Cardiac fibroblast (primary cell): ENCODE results near the gene RNFT1.
"Not testable (repeated sequence)": the region's sequence is repeated elsewhere in the genome, so short reads cannot be mapped to it uniquely, and the experiment has no call there.

Experiments
- DNase-seq, 2 donors: peaks; one replicate each; pipeline versions ENCODE4 v3.0.0 to v3.0.0-alpha.2; 2010; ENCODE audit warnings: low read depth in 2 of 2
- H3K4me3 ChIP-seq, 2 donors: replicated peaks in 1 of 2; 1 replicate in 1 of 2; 2 replicates in 1 of 2; pipeline ENCODE4 v1.5.1; 2011; ENCODE audit warnings: low read depth in 2 of 2, low read length in 2 of 2, mild to moderate bottlenecking in 2 of 2, moderate library complexity in 1 of 2
- TF ChIP-seq, protein P1 (sequence below): IDR thresholded peaks from one replicate; pipeline ENCODE4 v1.5.1; 2011; ENCODE audit warnings: low read depth, mild to moderate bottlenecking, low read length, inconsistent platforms

Gene RNFT1

GRCh38 chr17:59920637-59921036 lies 43.9 kb downstream of the RNFT1 start:
- H3K4me3 ChIP-seq, DNase-seq: not testable (repeated sequence)

GRCh38 chr17:59916446-59916845 lies 48.1 kb downstream of the RNFT1 start:
- TF ChIP-seq, protein P1, sequence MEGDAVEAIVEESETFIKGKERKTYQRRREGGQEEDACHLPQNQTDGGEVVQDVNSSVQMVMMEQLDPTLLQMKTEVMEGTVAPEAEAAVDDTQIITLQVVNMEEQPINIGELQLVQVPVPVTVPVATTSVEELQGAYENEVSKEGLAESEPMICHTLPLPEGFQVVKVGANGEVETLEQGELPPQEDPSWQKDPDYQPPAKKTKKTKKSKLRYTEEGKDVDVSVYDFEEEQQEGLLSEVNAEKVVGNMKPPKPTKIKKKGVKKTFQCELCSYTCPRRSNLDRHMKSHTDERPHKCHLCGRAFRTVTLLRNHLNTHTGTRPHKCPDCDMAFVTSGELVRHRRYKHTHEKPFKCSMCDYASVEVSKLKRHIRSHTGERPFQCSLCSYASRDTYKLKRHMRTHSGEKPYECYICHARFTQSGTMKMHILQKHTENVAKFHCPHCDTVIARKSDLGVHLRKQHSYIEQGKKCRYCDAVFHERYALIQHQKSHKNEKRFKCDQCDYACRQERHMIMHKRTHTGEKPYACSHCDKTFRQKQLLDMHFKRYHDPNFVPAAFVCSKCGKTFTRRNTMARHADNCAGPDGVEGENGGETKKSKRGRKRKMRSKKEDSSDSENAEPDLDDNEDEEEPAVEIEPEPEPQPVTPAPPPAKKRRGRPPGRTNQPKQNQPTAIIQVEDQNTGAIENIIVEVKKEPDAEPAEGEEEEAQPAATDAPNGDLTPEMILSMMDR, result no peak
- no peak for DNase-seq
- no peak overlapping the region for H3K4me3 ChIP-seq

- TF ChIP-seq, protein P1, result peak; percentile 45
- DNase-seq, result peak; percentile 63 to 64
- H3K4me3 ChIP-seq, result no peak overlapping the region
Observed at GRCh38 chr17:59914274-59914854, 50.2 kb downstream of the RNFT1 start.

DNA sequence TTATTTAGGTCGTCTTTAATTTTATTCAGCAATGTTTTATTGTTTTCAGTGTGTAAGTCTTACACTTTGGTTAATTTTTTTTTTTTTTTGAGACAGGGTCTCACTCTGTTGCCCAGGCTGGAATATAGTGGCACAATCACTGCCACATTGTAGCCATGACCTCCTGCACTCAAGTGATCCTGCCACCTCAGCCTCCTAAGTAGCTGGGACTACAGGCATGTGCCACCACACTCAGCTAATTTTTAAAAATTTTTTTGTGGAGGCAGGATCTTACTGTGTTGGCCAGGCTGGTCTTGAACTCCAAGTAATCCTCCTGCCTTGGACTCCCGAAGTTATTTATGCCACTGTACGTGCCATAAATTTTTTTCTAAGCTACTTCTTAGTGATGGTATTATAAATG lies 57.1 kb downstream of the RNFT1 start:
- DNase-seq, result no peak
- no peak overlapping the region for H3K4me3 ChIP-seq
- TF ChIP-seq, protein P1, result no peak

GRCh38 chr17:59903455-59903854 lies 61.1 kb downstream of the RNFT1 start:
- no peak for DNase-seq
- no peak overlapping the region for H3K4me3 ChIP-seq
- TF ChIP-seq, protein P1, result no peak
